Cardiac muscle cell (in vitro differentiated cells and primary cell): ENCODE data around the gene TFB2M. TPM values are rescaled to one million over a fixed set of nuclear protein-coding genes. Genes with fewer than 3 reads are reported as not detected.

Source experiments
- DNase-seq, 2 donors: peaks; one replicate each; pipeline versions ENCODE4 v3.0.0 to v3.0.0-alpha.2; 2010 to 2017; ENCODE audit warnings: low read depth in 1 of 2, low spot score in 1 of 2
- H3K27ac ChIP-seq: fragments of 200-600 bp; sonication (generic); 2 replicates; pipeline ENCODE4 v1.5.1; 2016
- H3K27me3 ChIP-seq: fragments of 200-600 bp; sonication (generic); 2 replicates; pipeline ENCODE4 v1.6.0; 2016; ENCODE audit warnings: control low read depth
- H3K36me3 ChIP-seq: fragments of 200-600 bp; sonication (generic); 2 replicates; pipeline ENCODE4 v1.5.1; 2016; ENCODE audit warnings: control low read depth
- H3K4me1 ChIP-seq: fragments of 200-600 bp; sonication (generic); 2 replicates; pipeline ENCODE4 v1.8.1; 2017; ENCODE audit warnings: low read depth, mild to moderate bottlenecking, mixed run types
- H3K4me3 ChIP-seq: fragments of 200-600 bp; sonication (generic); 2 replicates; pipeline ENCODE4 v1.5.1; 2016; ENCODE audit warnings: mild to moderate bottlenecking
- H3K9me3 ChIP-seq: fragments of 200-600 bp; sonication (generic); 2 replicates; pipeline ENCODE4 v1.5.1; 2017; ENCODE audit warnings: low read depth, mild to moderate bottlenecking, control low read depth
- CTCF ChIP-seq: IDR thresholded peaks from 2 replicates; pipeline ENCODE4 v1.5.1; 2012; ENCODE audit warnings: low read depth, mild to moderate bottlenecking, low read length
- polyA plus RNA-seq: library from polyadenylated mRNA; unstranded; fragments of >200 nt; fragmentation: Nextera tagmentation; extraction: Ambion mirVana; gene quantifications from 2 replicates; pipeline ENCODE4 v1.2.1, GENCODE V29; 2016
- total RNA-seq: library from RNA; depleted of rRNA; stranded (reverse); fragments of >200 nt; gene quantifications from 2 replicates; pipeline ENCODE4 v1.2.3, GENCODE V29; 2016

TFB2M gene
- total and polyA plus RNA-seq, 2 experiments from 2014 or later: 7.3 to 9.4 TPM

GRCh38 chr1:246511203-246511602 lies 54.9 kb downstream of the TFB2M start:
- no peak for DNase-seq
- no peaks in the 10 kb centered on the region for H3K4me1 ChIP-seq
- no peaks in the 10 kb centered on the region for H3K27me3 ChIP-seq
- no peak overlapping the region for H3K27ac ChIP-seq
- H3K9me3 ChIP-seq: no peaks in the 10 kb centered on the region
- TF ChIP-seq CTCF: no peak
- H3K4me3 ChIP-seq: no peak overlapping the region
- no peaks in the 10 kb centered on the region for H3K36me3 ChIP-seq

- H3K27ac ChIP-seq: no peak overlapping the region
- no peaks in the 10 kb centered on the region for H3K27me3 ChIP-seq
- no peak overlapping the region for H3K4me3 ChIP-seq
- TF ChIP-seq CTCF: no peak
- DNase-seq: no peak
- H3K4me1 ChIP-seq: no peaks in the 10 kb centered on the region
- no peaks in the 10 kb centered on the region for H3K9me3 ChIP-seq
- no peaks in the 10 kb centered on the region for H3K36me3 ChIP-seq
These were observed 55.7 kb downstream of the TFB2M start for GRCh38 chr1:246510147-246511030.

- Histone ChIP-seq H3K27me3 (no peaks in the 10 kb centered on the region), H3K4me1 (no peaks in the 10 kb centered on the region), H3K27ac (no peak overlapping the region), H3K9me3 (no peaks in the 10 kb centered on the region), H3K4me3 (no peak overlapping the region), H3K36me3 (no peaks in the 10 kb centered on the region)
- DNase-seq: no peak
- no peak for TF ChIP-seq CTCF
These were observed 57.0 kb downstream of the TFB2M start for GRCh38 chr1:246508897-246509688.

GRCh38 chr1:246506674-246507481 lies 59.2 kb downstream of the TFB2M start, which contains the start of gene SMYD3:
SMYD3 (minus strand) TSS chr1:246507279.
- Histone ChIP-seq H3K4me3 (peak within 1 kb of the TSS; percentile 82), H3K36me3 (no peaks in the 10 kb centered on the region), H3K27me3 (no peaks in the 10 kb centered on the region), H3K27ac (no peak within 1 kb of the TSS), H3K4me1 (no peaks in the 10 kb centered on the region), H3K9me3 (no peaks in the 10 kb centered on the region)
- DNase-seq: peak; percentile 82 to 87
- TF ChIP-seq CTCF: peak; percentile 9

- Histone ChIP-seq H3K36me3 (no peaks in the 10 kb centered on the region), H3K9me3 (no peaks in the 10 kb centered on the region), H3K4me1 (peaks cover 3% of the 10 kb centered on the region), H3K27me3 (no peaks in the 10 kb centered on the region), H3K4me3 (peak overlapping the region; percentile 82), H3K27ac (no peak overlapping the region)
- no peak for DNase-seq
- no peak for TF ChIP-seq CTCF
These were observed 59.7 kb downstream of the TFB2M start for GRCh38 chr1:246506367-246506673.
